Caco-2 (cell line): ENCODE measurements around the gene DNM2. TPM values are rescaled to one million over a fixed set of nuclear protein-coding genes. Genes with fewer than 3 reads are reported as not detected.
"Not testable (repeated sequence)": the region's sequence is repeated elsewhere in the genome, so short reads cannot be mapped to it uniquely, and the experiment has no call there.

ENCODE experiments used
- BruUV-seq: library from RNA; stranded (reverse); fragments of 400-500 nt; replicated peaks from 2 replicates; lab custom pipeline; 2021; lab: Mats Ljungman, UMichigan
- CTCF ChIA-PET: fragments of 300-600 bp; sonication (Branson Sonifier 250); formaldehyde crosslinking; loops from one replicate; lab custom pipeline; 2022; ENCODE audit warnings: antibody characterized with exemption; lab: Charles Lee
- POLR2A ChIA-PET: fragments of 300-600 bp; sonication (Branson Sonifier 250); formaldehyde crosslinking; loops from one replicate; lab custom pipeline; 2022; ENCODE audit warnings: antibody characterized with exemption; lab: Charles Lee
- DNase-seq, 2 experiments: peaks; one replicate each; pipeline versions ENCODE4 v3.0.0 to v3.0.0-alpha.2; 2020 to 2022
- H3K27me3 ChIP-seq: replicated peaks from 2 replicates; pipeline ENCODE4 v1.6.0; 2011; ENCODE audit warnings: low read length; ENCODE audit not compliant: control insufficient read depth, insufficient read depth
- H3K36me3 ChIP-seq: 2 replicates; pipeline ENCODE4 v1.5.1; 2011; ENCODE audit warnings: low read length; ENCODE audit not compliant: control insufficient read depth, insufficient read depth
- H3K4me1 ChIP-seq: fragments of 250-450 bp; sonication (Bioruptor Pico); 2 replicates; pipeline ENCODE4 v1.5.1; 2020; ENCODE audit warnings: mild to moderate bottlenecking
- H3K4me3 ChIP-seq: 2 replicates; pipeline ENCODE4 v1.5.1; 2011; ENCODE audit warnings: low read depth, mild to moderate bottlenecking, control low read depth, low read length
- H3K9me3 ChIP-seq: fragments of 250-450 bp; sonication (Bioruptor Pico); 2 replicates; pipeline ENCODE4 v1.5.1; 2020; ENCODE audit warnings: mild to moderate bottlenecking, moderate library complexity
- H3K27ac Mint-ChIP-seq: one replicate; pipeline ENCODE4 v1.8.0; 2022; ENCODE audit warnings: mixed read lengths; ENCODE audit not compliant: unreplicated experiment
- H3K27me3 Mint-ChIP-seq: one replicate; pipeline ENCODE4 v1.8.0; 2022; ENCODE audit warnings: mixed read lengths; ENCODE audit not compliant: insufficient read depth, unreplicated experiment
- H3K36me3 Mint-ChIP-seq: one replicate; pipeline ENCODE4 v1.8.0; 2022; ENCODE audit warnings: mild to moderate bottlenecking, mixed read lengths; ENCODE audit not compliant: insufficient read depth, unreplicated experiment
- H3K4me1 Mint-ChIP-seq: one replicate; pipeline ENCODE4 v1.8.0; 2022; ENCODE audit warnings: low read depth, mixed read lengths; ENCODE audit not compliant: unreplicated experiment
- H3K4me3 Mint-ChIP-seq: one replicate; pipeline ENCODE4 v1.8.0; 2022; ENCODE audit warnings: mild to moderate bottlenecking, moderate library complexity, mixed read lengths; ENCODE audit not compliant: unreplicated experiment
- H3K9me3 Mint-ChIP-seq: one replicate; pipeline ENCODE4 v1.8.0; 2022; ENCODE audit warnings: mixed read lengths; ENCODE audit not compliant: unreplicated experiment
- intact Hi-C: fragments of 100-400 bp; cut with micrococcal nuclease; formaldehyde crosslinking; loops from one replicate; pipeline ENCODE4 v1.10.0; 2022; ENCODE audit not compliant: unreplicated experiment
- microRNA-seq: library from miRNA; unstranded; fragments of <30 nt; microRNA quantifications from one replicate; pipeline ENCODE4 v1.2.0, GENCODE V29; 2022
- total RNA-seq: library from RNA; stranded (reverse); gene quantifications from 2 replicates; pipeline ENCODE4 v1.2.3, GENCODE V29; 2022
- TF ChIP-seq, protein P1 (sequence below), 2 experiments: fragments of 200-600 bp in 1 of 2; IDR thresholded peaks; 1 replicate in 1 of 2; 2 replicates in 1 of 2; pipeline versions ENCODE4 v1.5.1 to v1.8.0; 2011 to 2022; ENCODE audit warnings: antibody characterized with exemption in 1 of 2, control low read depth in 1 of 2, inconsistent platforms in 1 of 2, low read depth in 1 of 2, low read length in 1 of 2, mild to moderate bottlenecking in 1 of 2, moderate library complexity in 1 of 2; ENCODE audit not compliant: insufficient read depth in 1 of 2, severe bottlenecking in 1 of 2, unreplicated experiment in 1 of 2

DNM2 gene
- total RNA-seq, 1 experiment from 2014 or later = 137 TPM

- Mint-ChIP-seq H3K9me3 (no peaks in the 10 kb centered on the region), H3K27ac (no peak overlapping the region), H3K36me3 (peaks cover 40% of the 10 kb centered on the region), H3K27me3 (no peaks in the 10 kb centered on the region), H3K4me3 (no peak overlapping the region), H3K4me1 (peaks cover 13% of the 10 kb centered on the region)
- ChIA-PET POLR2A (no interaction called here), CTCF (interaction anchor here (0.6 to 1.3 kb wide), 2 partner anchors 13 to 80 kb away, joined by 3 to 5 read pairs; no protein-coding TSS in a partner anchor)
- no TSS peak for BruUV-seq
- Histone ChIP-seq H3K9me3 (no peaks in the 10 kb centered on the region), H3K36me3 (peaks cover 1% of the 10 kb centered on the region; the same call in 1 of the 2 replicates), H3K27me3 (no peaks in the 10 kb centered on the region), H3K4me3 (no peak overlapping the region), H3K4me1 (peaks cover 28% of the 10 kb centered on the region)
- intact Hi-C loops = no loop called here
- no peak for DNase-seq
- TF ChIP-seq, protein P1, sequence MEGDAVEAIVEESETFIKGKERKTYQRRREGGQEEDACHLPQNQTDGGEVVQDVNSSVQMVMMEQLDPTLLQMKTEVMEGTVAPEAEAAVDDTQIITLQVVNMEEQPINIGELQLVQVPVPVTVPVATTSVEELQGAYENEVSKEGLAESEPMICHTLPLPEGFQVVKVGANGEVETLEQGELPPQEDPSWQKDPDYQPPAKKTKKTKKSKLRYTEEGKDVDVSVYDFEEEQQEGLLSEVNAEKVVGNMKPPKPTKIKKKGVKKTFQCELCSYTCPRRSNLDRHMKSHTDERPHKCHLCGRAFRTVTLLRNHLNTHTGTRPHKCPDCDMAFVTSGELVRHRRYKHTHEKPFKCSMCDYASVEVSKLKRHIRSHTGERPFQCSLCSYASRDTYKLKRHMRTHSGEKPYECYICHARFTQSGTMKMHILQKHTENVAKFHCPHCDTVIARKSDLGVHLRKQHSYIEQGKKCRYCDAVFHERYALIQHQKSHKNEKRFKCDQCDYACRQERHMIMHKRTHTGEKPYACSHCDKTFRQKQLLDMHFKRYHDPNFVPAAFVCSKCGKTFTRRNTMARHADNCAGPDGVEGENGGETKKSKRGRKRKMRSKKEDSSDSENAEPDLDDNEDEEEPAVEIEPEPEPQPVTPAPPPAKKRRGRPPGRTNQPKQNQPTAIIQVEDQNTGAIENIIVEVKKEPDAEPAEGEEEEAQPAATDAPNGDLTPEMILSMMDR (IDR thresholded peaks at IDR 0.05; ENCODE audit: insufficient read depth in 1 of 2, low read depth in 1 of 2, low read length in 1 of 2, severe bottlenecking in 1 of 2, unreplicated experiment in 1 of 2) = no peak
Measured at GRCh38 chr19:10876459-10877240, 158.8 kb downstream of the DNM2 start.

DNA sequence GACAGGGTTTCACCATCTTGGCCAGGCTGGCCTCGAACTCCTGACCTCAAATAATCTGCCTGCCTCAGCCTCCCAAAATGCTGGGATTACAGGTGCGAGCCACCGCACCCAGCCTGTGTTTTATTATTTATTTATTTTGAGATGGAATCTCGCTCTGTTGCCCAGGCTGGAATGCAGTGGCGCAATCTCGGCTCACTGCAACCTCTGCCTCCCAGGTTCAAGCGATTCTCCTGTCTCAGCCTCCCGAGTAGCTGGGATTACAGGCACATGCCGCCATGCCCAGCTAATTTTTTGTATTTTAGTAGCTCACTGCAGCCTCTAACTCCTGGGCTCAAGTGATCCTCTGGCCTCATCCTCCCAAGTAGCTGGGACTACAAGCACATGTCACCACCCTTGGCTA lies 159.7 kb downstream of the DNM2 start:
- H3K4me3 Mint-ChIP-seq, H3K27me3 Mint-ChIP-seq, H3K36me3 ChIP-seq, H3K4me3 ChIP-seq, H3K9me3 ChIP-seq, POLR2A ChIA-PET, intact Hi-C loops, BruUV-seq, DNase-seq, H3K9me3 Mint-ChIP-seq, H3K27me3 ChIP-seq: not testable (repeated sequence)
- peaks cover 13% of the 10 kb centered on the region for H3K4me1 Mint-ChIP-seq
- CTCF ChIA-PET = interaction anchor here (1.3 kb wide), 1 partner anchor 14 kb away, joined by 3 read pairs; no protein-coding TSS in a partner anchor
- H3K4me1 ChIP-seq = peaks cover 31% of the 10 kb centered on the region
- H3K27ac Mint-ChIP-seq = peak overlapping the region; percentile 99
- peaks cover 39% of the 10 kb centered on the region for H3K36me3 Mint-ChIP-seq

- Histone ChIP-seq H3K36me3 (peaks cover 1% of the 10 kb centered on the region; the same call in 1 of the 2 replicates), H3K27me3 (no peaks in the 10 kb centered on the region), H3K9me3 (no peaks in the 10 kb centered on the region), H3K4me3 (no peak overlapping the region), H3K4me1 (peaks cover 31% of the 10 kb centered on the region)
- no peaks in the 10 kb centered on the region for H3K9me3 Mint-ChIP-seq
- H3K27me3 Mint-ChIP-seq = no peaks in the 10 kb centered on the region
- ChIA-PET CTCF (no interaction called here), POLR2A (no interaction called here)
- peaks cover 13% of the 10 kb centered on the region for H3K4me1 Mint-ChIP-seq
- TF ChIP-seq, protein P1 (IDR thresholded peaks at IDR 0.05; ENCODE audit: insufficient read depth in 1 of 2, low read depth in 1 of 2, low read length in 1 of 2, severe bottlenecking in 1 of 2, unreplicated experiment in 1 of 2) = no peak
- H3K4me3 Mint-ChIP-seq = peak overlapping the region; percentile 19
- H3K27ac Mint-ChIP-seq = peak overlapping the region; percentile 99
- peaks cover 34% of the 10 kb centered on the region for H3K36me3 Mint-ChIP-seq
- no peak for DNase-seq
- intact Hi-C loops = no loop called here
- BruUV-seq = no TSS peak
Measured at GRCh38 chr19:10878253-10878652, 160.4 kb downstream of the DNM2 start.

Small RNA genes within 50 kb of the gene (microRNA-seq; reads per million reads assigned to microRNA genes)
- gene MIR199A1 = not detected
- not detected for gene MIR4748
- not detected for gene MIR638
- gene MIR6793 = 1.1 reads per million

Other genes starting within 250 kb of the DNM2 start
- 73.0 and 77.7 TPM in 2 replicates for gene KEAP1, start 214.7 kb upstream of the DNM2 start, total RNA-seq
- gene S1PR5, start 200.6 kb upstream of the DNM2 start, total RNA-seq = 0.57 and 0.67 TPM in 2 replicates
- 34.3 and 34.6 TPM in 2 replicates for gene ATG4D, start 174.2 kb upstream of the DNM2 start, total RNA-seq
- 27.0 and 27.5 TPM in 2 replicates for gene KRI1, start 152.1 kb upstream of the DNM2 start, total RNA-seq
- gene CDKN2D, start 149.1 kb upstream of the DNM2 start, total RNA-seq = 5.0 and 5.8 TPM in 2 replicates
- gene AP1M2, start 130.8 kb upstream of the DNM2 start, total RNA-seq = 191 and 196 TPM in 2 replicates
- gene SLC44A2, start 92.5 kb upstream of the DNM2 start, total RNA-seq = 119 and 120 TPM in 2 replicates
- 399 and 401 TPM in 2 replicates for gene ILF3, start 63.7 kb upstream of the DNM2 start, total RNA-seq
- 32.2 and 43.4 TPM in 2 replicates for gene QTRT1, start 16.6 kb upstream of the DNM2 start, total RNA-seq
- 38.2 and 41.4 TPM in 2 replicates for gene TMED1, start 118.1 kb downstream of the DNM2 start, total RNA-seq
- 0.61 and 1.1 TPM in 2 replicates for gene C19orf38, start 130.3 kb downstream of the DNM2 start, total RNA-seq
- gene CARM1, start 153.5 kb downstream of the DNM2 start, total RNA-seq = 97.9 and 98.4 TPM in 2 replicates
- gene YIPF2, start 210.6 kb downstream of the DNM2 start, total RNA-seq = 70.9 and 78.1 TPM in 2 replicates
- gene TIMM29, start 210.7 kb downstream of the DNM2 start, total RNA-seq = 30.4 and 31.1 TPM in 2 replicates
- 171 and 180 TPM in 2 replicates for gene SMARCA4, start 243.0 kb downstream of the DNM2 start, total RNA-seq